Loucy (cell line): ENCODE measurements around the gene RAB6B.

Source experiments
- EZH2phosphoT487 ChIP-seq: fragments of 200-600 bp; IDR thresholded peaks from 2 replicates; pipeline ENCODE4 v1.6.1; 2018; ENCODE audit warnings: antibody characterized with exemption, mild to moderate bottlenecking, moderate library complexity, borderline replicate concordance
- TF ChIP-seq, protein P1 (sequence below): fragments of 200-600 bp; sonication (generic); conservative IDR thresholded peaks from 2 replicates; pipeline ENCODE4 v1.5.1; 2014; ENCODE audit warnings: mild to moderate bottlenecking, antibody characterized with exemption, low read length

DNA sequence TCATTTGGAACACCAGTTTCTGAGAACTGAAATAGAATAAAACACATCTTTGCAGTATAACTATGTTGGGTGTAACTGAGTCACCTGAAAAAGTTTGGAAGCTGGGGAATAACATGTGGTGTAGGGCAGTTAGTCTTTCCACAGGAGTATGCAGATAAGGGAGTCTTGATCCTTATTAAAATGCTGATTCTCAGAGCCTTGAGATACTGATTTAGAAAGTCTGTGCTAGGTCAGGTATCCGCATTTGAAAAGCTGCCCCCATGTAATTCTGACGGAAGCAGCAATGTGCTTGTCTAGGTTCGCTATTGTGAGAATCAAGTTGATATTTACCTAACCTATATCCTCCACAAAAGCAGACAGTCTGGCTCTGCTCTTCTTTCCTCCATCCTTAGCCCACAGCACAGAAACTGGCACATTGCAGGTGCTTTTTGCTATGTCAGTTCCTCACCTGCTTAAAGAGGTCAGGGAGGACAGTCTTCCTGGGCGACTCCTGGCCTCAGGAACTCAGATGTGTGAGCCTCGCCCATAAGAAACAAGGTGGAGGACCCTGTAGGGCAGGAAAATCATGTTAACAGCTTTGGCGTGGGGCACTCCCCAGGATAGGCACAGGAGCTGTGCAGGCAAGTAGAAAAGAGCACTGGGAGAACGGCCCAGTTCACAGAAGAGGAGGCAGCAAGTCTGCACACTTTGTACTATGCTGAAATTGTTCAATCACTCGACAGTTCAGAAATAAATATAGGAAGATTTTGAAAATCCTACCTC lies 117.7 kb downstream of the RAB6B start:
- TF ChIP-seq, protein P1, sequence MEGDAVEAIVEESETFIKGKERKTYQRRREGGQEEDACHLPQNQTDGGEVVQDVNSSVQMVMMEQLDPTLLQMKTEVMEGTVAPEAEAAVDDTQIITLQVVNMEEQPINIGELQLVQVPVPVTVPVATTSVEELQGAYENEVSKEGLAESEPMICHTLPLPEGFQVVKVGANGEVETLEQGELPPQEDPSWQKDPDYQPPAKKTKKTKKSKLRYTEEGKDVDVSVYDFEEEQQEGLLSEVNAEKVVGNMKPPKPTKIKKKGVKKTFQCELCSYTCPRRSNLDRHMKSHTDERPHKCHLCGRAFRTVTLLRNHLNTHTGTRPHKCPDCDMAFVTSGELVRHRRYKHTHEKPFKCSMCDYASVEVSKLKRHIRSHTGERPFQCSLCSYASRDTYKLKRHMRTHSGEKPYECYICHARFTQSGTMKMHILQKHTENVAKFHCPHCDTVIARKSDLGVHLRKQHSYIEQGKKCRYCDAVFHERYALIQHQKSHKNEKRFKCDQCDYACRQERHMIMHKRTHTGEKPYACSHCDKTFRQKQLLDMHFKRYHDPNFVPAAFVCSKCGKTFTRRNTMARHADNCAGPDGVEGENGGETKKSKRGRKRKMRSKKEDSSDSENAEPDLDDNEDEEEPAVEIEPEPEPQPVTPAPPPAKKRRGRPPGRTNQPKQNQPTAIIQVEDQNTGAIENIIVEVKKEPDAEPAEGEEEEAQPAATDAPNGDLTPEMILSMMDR: no peak
- no peak for TF ChIP-seq EZH2phosphoT487
